HCT116 (cell line): ENCODE measurements around the gene LTB4R2. TPM values are rescaled to one million over a fixed set of nuclear protein-coding genes. Genes with fewer than 3 reads are reported as not detected.

Experiments
- ATAC-seq: fragments of 200-7000 bp; cut with Tn5 transposase; 2 replicates; pipeline ENCODE4 v1.9.1; 2020; ENCODE audit warnings: mild to moderate bottlenecking, moderate library complexity
- BruUV-seq: library from RNA; stranded (reverse); fragments of 400-500 nt; replicated peaks from 2 replicates; lab custom pipeline; 2021; lab: Mats Ljungman, UMichigan
- CTCF ChIA-PET: fragments of 300-600 bp; sonication (Branson Sonifier 250); formaldehyde crosslinking; loops from one replicate; lab custom pipeline; 2021; ENCODE audit warnings: antibody characterized with exemption; lab: Charles Lee
- POLR2A ChIA-PET: fragments of 300-600, 350-600 bp; sonication (Branson Sonifier 250); formaldehyde crosslinking; loops from one replicate; lab custom pipeline; 2021; ENCODE audit warnings: antibody characterized with exemption; lab: Charles Lee
- RAD21 ChIA-PET, 2 experiments: fragments of 300-600 bp; sonication (Branson Sonifier 250); formaldehyde crosslinking; loops; one replicate each; lab custom pipeline; 2023; ENCODE audit warnings: low total read pairs in 2 of 2; ENCODE audit not compliant: uncharacterized antibody in 2 of 2, unreplicated experiment in 2 of 2, low non-redundant PET in 1 of 2; lab: Charles Lee
- DNase-seq: peaks from one replicate; pipeline ENCODE4 v3.0.0-alpha.2; 2010; ENCODE audit warnings: low read depth, low spot score
- H2AFZ ChIP-seq: fragments of 200-600 bp; shearing (Covaris generic), sonication (generic); 2 replicates; pipeline ENCODE4 v1.6.1; 2017; ENCODE audit warnings: low read depth, mixed run types, mixed read lengths, antibody characterized with exemption, low read length; ENCODE audit not compliant: poor library complexity, severe bottlenecking
- H3K27ac ChIP-seq: 2 replicates; pipeline ENCODE4 v1.5.1; 2012; ENCODE audit warnings: low read depth, low read length
- H3K27me3 ChIP-seq: fragments of 200-600 bp; sonication (generic); 2 replicates; pipeline ENCODE4 v1.6.1; 2016; ENCODE audit warnings: mixed run types, low read length, mixed read lengths; ENCODE audit not compliant: insufficient read depth
- H3K36me3 ChIP-seq, 2 experiments: fragments of 200-500 bp in 1 of 2; fragments of 200-600 bp in 1 of 2; sonication (Bioruptor generic) in 1 of 2; sonication (generic) in 1 of 2; 2 replicates each; pipeline versions ENCODE4 v1.5.1 to v1.6.1; 2014 to 2016; ENCODE audit warnings: low read length in 2 of 2, inconsistent platforms in 1 of 2, mixed read lengths in 1 of 2, mixed run types in 1 of 2; ENCODE audit not compliant: insufficient read depth in 2 of 2, control insufficient read depth in 1 of 2
- H3K4me1 ChIP-seq, 2 experiments: fragments of 200-600 bp in 1 of 2; sonication (generic) in 1 of 2; 2 replicates each; pipeline versions ENCODE4 v1.5.1 to v1.6.1; 2012 to 2017; ENCODE audit warnings: low read length in 2 of 2, inconsistent platforms in 1 of 2, mild to moderate bottlenecking in 1 of 2, mixed read lengths in 1 of 2, mixed run types in 1 of 2, moderate library complexity in 1 of 2; ENCODE audit not compliant: insufficient read depth in 2 of 2, control insufficient read depth in 1 of 2
- H3K4me2 ChIP-seq: fragments of 200-600 bp; sonication (generic); 2 replicates; pipeline ENCODE4 v1.6.1; 2017; ENCODE audit warnings: mixed run types, low read length, mixed read lengths
- H3K4me3 ChIP-seq, 2 experiments: fragments of 200-600 bp in 1 of 2; sonication (generic) in 1 of 2; replicated peaks in 1 of 2; 2 replicates each; pipeline ENCODE4 v1.5.1; 2011 to 2016; ENCODE audit warnings: low read length in 2 of 2, control low read depth in 1 of 2, low read depth in 1 of 2, mild to moderate bottlenecking in 1 of 2, mixed read lengths in 1 of 2, mixed run types in 1 of 2
- H3K79me2 ChIP-seq: fragments of 200-600 bp; sonication (generic); 2 replicates; pipeline ENCODE4 v1.6.1; 2017; ENCODE audit warnings: mild to moderate bottlenecking, mixed run types, low read length, moderate library complexity, mixed read lengths; ENCODE audit not compliant: insufficient read depth
- H3K9ac ChIP-seq: fragments of 200-600 bp; sonication (generic); 2 replicates; pipeline ENCODE4 v1.6.1; 2016; ENCODE audit warnings: low read length, mixed read lengths
- H3K9me2 ChIP-seq: fragments of 200-600 bp; sonication (generic), shearing (Covaris generic); 2 replicates; pipeline ENCODE4 v1.6.1; 2017; ENCODE audit warnings: mixed run types, mild to moderate bottlenecking, moderate library complexity; ENCODE audit not compliant: insufficient read depth
- H3K9me3 ChIP-seq, 2 experiments: fragments of 200-500 bp in 1 of 2; fragments of 200-600 bp in 1 of 2; sonication (Bioruptor generic) in 1 of 2; sonication (generic) in 1 of 2; 2 replicates each; pipeline ENCODE4 v1.6.1; 2014 to 2017; ENCODE audit warnings: low read length in 2 of 2, mixed read lengths in 2 of 2, inconsistent platforms in 1 of 2, low read depth in 1 of 2, mild to moderate bottlenecking in 1 of 2, mixed run types in 1 of 2, moderate library complexity in 1 of 2; ENCODE audit not compliant: control insufficient read depth in 1 of 2, insufficient read depth in 1 of 2
- H4K20me1 ChIP-seq: fragments of 200-600 bp; sonication (generic), shearing (Covaris generic); 2 replicates; pipeline ENCODE4 v1.6.1; 2017; ENCODE audit warnings: mixed run types, mild to moderate bottlenecking, moderate library complexity; ENCODE audit not compliant: insufficient read depth
- CBX3 ChIP-seq: IDR thresholded peaks from 2 replicates; pipeline ENCODE4 v1.6.1; 2012; ENCODE audit warnings: low read depth
- CEBPB ChIP-seq: IDR thresholded peaks from 2 replicates; pipeline ENCODE4 v1.6.1; 2012; ENCODE audit warnings: low read depth
- POLR2A ChIP-seq: IDR thresholded peaks from 2 replicates; pipeline ENCODE4 v1.7.0; 2011; ENCODE audit warnings: borderline replicate concordance; ENCODE audit not compliant: insufficient read depth, insufficient read length; ENCODE audit errors: extremely low read depth
- RAD21 ChIP-seq: IDR thresholded peaks from 2 replicates; pipeline ENCODE4 v1.6.1; 2012; ENCODE audit warnings: low read depth, mild to moderate bottlenecking
- SIN3A ChIP-seq: IDR thresholded peaks from 2 replicates; pipeline ENCODE4 v1.6.1; 2012; ENCODE audit warnings: low read depth
- SRF ChIP-seq: IDR thresholded peaks from 2 replicates; pipeline ENCODE4 v1.6.1; 2012; ENCODE audit warnings: low read depth
- TCF7L2 ChIP-seq: IDR thresholded peaks from 2 replicates; pipeline ENCODE4 v1.7.0; 2011; ENCODE audit warnings: borderline replicate concordance, inconsistent platforms; ENCODE audit not compliant: insufficient read depth, insufficient read length; ENCODE audit errors: extremely low read depth
- ZBTB33 ChIP-seq: IDR thresholded peaks from 2 replicates; pipeline ENCODE4 v1.6.1; 2011; ENCODE audit warnings: mild to moderate bottlenecking, low read length, moderate library complexity; ENCODE audit not compliant: insufficient replicate concordance; ENCODE audit errors: extremely low read depth
- intact Hi-C: fragments of 100-400 bp; cut with micrococcal nuclease; formaldehyde crosslinking; loops from 2 replicates; pipeline ENCODE4 v1.10.0; 2022
- total RNA-seq: library from RNA; stranded (reverse); gene quantifications from one replicate; pipeline ENCODE4 v1.2.1, GENCODE V29; 2021; ENCODE audit not compliant: unreplicated experiment

LTB4R2 gene
- total RNA-seq, 1 experiment from 2014 or later = 15.4 TPM

- no peak overlapping the region for H3K27ac ChIP-seq
- no peaks in the 10 kb centered on the region for H3K4me1 ChIP-seq
- no peak overlapping the region for H3K4me2 ChIP-seq
- ChIA-PET RAD21 (no interaction called here), POLR2A (no interaction called here), CTCF (no interaction called here)
- ATAC-seq (no peak), DNase-seq (no peak)
- H4K20me1 ChIP-seq = no peaks in the 10 kb centered on the region
- H3K9me2 ChIP-seq = no peaks in the 10 kb centered on the region
- no peaks in the 10 kb centered on the region for H3K27me3 ChIP-seq
- intact Hi-C loops = no loop called here
- TF ChIP-seq RAD21 (no peak), ZBTB33 (no peak), CBX3 (no peak), CEBPB (no peak), SRF (no peak), POLR2A (no peak), TCF7L2 (no peak), SIN3A (no peak)
- peaks cover 6% of the 10 kb centered on the region in 2 experiments; a peak in 3 of 4 replicates for H3K36me3 ChIP-seq
- no peaks in the 10 kb centered on the region for H3K79me2 ChIP-seq
- no peak overlapping the region for H3K4me3 ChIP-seq
- no peak overlapping the region for H3K9ac ChIP-seq
- H3K9me3 ChIP-seq = no peaks in the 10 kb centered on the region
- no TSS peak for BruUV-seq
- H2AFZ ChIP-seq = no peak overlapping the region
Measured at GRCh38 chr14:24286996-24287395, 22.9 kb upstream of the LTB4R2 start.
